HG03064 (cell line): ENCODE data around the gene NR1H3.

ENCODE experiments used
- ATAC-seq: cut with Tn5 transposase; IDR thresholded peaks from one replicate; pipeline ENCODE4 v1.9.1; 2021; ENCODE audit warnings: low read depth; ENCODE audit not compliant: unreplicated experiment

The NR1H3 gene

GRCh38 chr11:47243454-47243853 is 14.3 kb upstream of the NR1H3 start:
- no peak for ATAC-seq

DNA sequence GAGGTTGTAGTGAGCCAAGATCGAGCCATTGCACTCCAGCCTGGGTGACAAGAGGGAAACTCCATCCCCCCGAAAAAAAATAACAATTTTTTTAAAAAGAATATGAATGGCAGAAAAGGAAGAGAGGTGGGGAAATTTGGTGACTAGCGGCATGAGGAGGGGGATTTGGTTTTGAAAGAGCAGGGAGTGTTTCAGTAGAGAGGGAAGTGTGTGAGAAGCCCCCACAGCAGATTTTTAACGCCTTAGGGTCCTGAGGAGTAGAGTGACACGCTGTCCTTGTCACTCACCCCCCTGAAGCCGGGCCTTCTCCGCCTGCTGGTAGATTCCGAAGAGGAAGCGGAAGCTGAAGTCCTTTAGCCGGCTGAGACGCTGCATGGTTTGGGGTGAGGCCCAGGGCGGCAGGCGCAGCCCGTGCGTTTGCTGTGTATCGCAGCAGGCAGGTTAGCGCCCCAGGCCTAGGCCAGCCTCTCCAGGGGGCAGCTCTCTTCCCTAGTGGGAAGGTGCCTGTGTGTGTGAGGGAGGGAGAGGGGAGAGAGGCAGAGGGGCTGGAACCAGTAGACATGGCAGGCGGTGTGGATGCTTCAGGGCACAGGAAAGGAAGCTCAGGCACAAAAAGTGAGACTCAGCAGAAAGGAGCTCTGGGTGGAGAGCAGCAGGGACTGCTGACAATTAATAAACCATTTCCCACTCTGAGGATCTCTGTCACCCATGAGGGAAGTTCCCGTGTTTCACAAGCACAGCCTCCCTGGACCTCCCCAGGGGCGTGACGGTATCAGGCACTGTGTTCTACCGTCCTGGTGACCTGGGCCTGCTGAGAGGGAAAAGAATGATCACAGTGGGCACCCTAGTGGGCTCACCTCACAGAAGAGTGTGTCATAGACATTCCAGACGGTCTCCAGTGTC is 13.1 kb upstream of the NR1H3 start:
- no peak for ATAC-seq

DNA sequence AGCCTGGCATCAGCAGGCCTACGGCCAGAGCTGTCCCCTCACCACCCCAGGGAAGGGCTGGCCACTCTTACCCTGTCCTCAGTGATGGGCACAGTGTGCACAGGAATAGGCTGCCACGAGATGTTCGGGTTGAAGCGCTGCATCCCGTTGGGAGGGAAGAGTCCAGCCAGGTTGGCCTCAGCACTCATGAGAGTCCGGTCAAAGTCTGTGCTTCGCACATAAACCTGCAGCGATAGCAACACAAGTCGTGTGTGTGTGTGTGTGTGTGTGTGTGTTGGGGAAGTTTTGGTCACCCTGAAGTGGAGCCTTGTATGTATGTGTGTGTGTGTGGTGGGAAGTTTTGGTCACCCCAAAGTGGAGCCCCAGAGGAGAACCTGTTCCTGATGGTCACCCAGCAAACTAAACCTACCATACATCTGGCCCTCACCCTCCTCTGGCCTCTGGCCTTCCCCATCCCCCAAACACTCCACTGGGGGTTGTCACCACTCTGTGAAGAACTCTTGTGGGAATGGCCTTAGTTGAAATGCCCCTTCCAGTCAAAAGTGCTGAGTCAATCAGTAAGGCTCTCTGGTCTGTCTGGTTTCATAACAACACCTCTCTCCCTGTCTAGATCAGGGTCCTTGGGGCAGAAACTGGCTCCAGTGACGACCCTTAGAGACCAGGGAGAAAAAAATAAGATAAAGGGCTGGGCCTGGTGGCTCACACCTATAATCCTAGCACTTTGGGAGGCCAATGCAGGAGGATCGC is 12.0 kb upstream of the NR1H3 start:
- ATAC-seq: no peak

- no peak for ATAC-seq
Measured at GRCh38 chr11:47247502-47247901, 10.3 kb upstream of the NR1H3 start.

DNA sequence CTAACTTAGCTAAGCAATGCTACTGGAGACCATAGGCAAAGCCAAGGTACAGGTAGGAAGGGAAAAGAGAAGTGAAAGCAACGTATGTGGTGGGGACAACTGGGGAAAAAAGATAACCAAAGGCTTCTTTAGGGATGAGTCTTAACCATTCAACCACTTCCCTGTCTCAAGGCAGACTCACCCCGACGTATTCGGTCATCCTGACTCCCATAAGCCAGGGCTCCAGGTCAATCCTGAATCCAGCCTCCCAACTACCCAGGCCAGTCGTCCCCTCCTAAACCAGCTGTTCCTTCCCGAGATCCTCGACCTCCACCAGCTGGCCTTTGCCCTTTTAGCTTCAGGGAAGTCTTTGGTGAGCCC is 9.5 kb upstream of the NR1H3 start:
- peak; percentile 35 for ATAC-seq

- peak; percentile 85 for ATAC-seq
Measured at GRCh38 chr11:47248664-47249377, 9.0 kb upstream of the NR1H3 start, which contains the start of gene ACP2. TSS of gene ACP2 (minus strand) at chr11:47248814. CDS start at chr11:47248789, 25 bp downstream.

- ATAC-seq: no peak
Measured at GRCh38 chr11:47249378-47249715, 8.4 kb upstream of the NR1H3 start.

DNA sequence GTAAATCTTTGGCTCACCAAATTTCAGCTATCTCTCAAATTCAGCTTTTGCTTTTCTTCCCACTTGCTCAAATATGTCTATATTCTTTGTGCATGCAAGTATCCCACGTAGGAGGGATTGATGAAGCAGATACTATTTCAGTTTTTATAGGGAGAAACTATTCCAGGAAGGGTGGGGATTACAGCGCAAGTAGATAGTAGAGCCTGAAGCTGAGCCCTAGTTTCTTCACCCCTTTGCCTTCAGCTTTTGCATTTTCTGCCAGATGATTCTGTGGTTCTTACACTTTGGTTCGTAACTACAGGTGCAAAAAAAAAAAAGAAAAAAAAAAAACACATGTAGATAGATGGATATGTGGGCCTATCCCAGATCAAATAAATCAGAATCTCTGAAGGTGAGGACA is 6.0 kb upstream of the NR1H3 start:
- no peak for ATAC-seq

- no peak for ATAC-seq
Measured at GRCh38 chr11:47253660-47254059, 4.1 kb upstream of the NR1H3 start.

DNA sequence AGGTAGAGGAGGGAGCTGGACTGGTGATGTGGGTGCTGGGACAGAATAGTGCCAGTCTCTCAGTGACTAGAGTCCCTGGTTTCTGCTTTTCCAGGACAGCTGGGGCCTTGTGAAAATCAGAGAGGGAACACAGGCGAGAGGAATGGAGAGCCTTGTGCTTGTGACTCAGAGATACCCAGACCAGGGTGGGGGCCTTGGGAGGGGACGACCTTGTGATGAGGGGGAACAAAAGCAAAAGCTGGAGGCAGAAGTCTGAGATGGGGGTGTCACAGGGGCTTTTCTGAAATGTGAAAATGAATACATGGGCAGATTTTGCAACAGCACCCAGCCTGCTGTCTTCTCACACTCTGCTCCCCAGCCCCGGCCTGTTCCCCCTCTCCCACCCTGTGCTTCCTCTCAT is 3.4 kb upstream of the NR1H3 start:
- ATAC-seq: no peak

- ATAC-seq: no peak
Measured at GRCh38 chr11:47256374-47256773, 1.4 kb upstream of the NR1H3 start.

GRCh38 chr11:47257177-47257516 is 649 bp upstream of the NR1H3 start:
- no peak for ATAC-seq

- ATAC-seq: no peak
Measured at GRCh38 chr11:47258317-47258902, 614 bp downstream of the NR1H3 start.

- no peak for ATAC-seq
Measured at GRCh38 chr11:47259232-47259977, 1.6 kb downstream of the NR1H3 start.

- no peak for ATAC-seq
Measured at GRCh38 chr11:47260366-47260765, 2.6 kb downstream of the NR1H3 start.

GRCh38 chr11:47261291-47261800 is 3.5 kb downstream of the NR1H3 start:
- ATAC-seq: no peak

GRCh38 chr11:47264119-47264518 is 6.3 kb downstream of the NR1H3 start:
- no peak for ATAC-seq

GRCh38 chr11:47264521-47264920 is 6.7 kb downstream of the NR1H3 start:
- ATAC-seq: no peak

DNA sequence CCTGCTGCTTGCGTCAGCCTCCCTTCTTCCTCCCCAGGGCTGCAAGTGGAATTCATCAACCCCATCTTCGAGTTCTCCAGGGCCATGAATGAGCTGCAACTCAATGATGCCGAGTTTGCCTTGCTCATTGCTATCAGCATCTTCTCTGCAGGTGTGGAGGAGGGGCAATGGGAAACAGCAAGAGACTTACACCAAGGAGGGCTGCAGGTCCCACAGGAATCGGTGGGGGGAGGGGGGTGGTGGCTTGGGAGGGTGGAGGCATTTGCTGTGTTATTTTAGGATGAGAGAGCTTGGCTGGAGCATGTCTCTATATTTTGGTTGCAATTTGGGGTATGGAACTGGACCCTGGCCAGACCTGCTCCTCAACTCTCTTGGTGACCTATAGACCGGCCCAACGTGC is 10.1 kb downstream of the NR1H3 start:
- no peak for ATAC-seq

DNA sequence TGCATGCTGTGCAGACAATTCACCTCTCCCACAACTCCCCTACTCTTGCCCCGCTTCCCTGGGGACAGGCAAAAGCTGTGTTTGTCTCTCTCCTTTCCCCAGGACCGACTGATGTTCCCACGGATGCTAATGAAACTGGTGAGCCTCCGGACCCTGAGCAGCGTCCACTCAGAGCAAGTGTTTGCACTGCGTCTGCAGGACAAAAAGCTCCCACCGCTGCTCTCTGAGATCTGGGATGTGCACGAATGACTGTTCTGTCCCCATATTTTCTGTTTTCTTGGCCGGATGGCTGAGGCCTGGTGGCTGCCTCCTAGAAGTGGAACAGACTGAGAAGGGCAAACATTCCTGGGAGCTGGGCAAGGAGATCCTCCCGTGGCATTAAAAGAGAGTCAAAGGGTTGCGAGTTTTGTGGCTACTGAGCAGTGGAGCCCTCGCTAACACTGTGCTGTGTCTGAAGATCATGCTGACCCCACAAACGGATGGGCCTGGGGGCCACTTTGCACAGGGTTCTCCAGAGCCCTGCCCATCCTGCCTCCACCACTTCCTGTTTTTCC is 10.7 kb downstream of the NR1H3 start:
- no peak for ATAC-seq
